COR-L47 (cell line): ENCODE data around the gene KCNH1.

Experiments used
- DNase-seq: peaks from one replicate; lab custom pipeline; 2025; lab: John Stamatoyannopoulos, UW

The KCNH1 gene

DNA sequence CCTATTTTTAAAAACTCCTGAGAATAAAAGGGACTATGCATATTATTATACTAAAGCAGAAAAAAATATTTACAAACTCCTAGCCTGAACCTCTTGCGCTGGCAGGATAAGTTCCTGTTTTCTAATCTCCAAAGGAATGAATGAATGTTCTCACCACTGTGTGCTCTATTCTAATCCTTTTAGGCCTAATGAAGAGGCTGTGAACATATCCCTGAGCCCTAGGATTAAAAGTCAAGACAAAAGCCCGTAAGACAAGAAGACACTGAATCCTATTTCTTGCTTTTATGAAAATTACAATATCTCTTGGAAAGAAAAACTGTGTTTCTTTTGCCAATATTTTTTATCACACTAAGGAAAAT lies 487.7 kb downstream of the KCNH1 start:
- DNase-seq: no peak

DNA sequence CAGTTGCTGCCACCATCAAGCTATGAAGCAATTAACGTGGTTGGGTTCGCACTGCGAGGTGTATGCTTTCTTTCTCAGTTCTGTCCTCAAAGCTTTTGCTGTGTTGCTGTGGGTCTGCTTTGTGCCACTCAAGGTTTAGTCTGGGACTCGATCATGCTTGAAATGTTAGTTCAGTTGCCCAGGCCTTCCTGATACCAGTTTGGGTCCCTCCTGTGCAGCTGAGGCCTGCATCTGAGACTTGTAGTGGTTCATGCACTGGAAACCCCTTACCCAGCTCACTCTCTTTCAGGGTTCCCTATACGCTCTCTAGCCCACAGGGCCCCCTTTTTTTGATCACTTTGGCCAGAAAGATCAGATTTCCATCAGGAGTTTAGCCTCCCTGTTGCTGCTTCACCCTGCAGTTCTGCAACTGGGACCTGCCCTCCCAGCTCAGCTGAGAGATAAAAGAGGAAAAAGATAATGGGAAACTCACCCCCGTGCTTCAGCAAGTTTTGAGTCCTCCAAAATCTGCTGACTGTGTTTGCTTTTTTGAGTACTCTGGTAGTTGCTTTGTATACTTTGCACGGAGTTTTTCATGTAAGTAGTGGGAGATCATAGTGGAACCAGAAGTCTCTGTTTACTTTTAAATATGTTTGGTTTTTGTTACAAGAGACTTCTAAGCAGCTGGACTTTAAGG lies 488.2 kb downstream of the KCNH1 start:
- no peak for DNase-seq

- no peak for DNase-seq
Measured at GRCh38 chr1:210641582-210641981, 492.4 kb downstream of the KCNH1 start.

DNA sequence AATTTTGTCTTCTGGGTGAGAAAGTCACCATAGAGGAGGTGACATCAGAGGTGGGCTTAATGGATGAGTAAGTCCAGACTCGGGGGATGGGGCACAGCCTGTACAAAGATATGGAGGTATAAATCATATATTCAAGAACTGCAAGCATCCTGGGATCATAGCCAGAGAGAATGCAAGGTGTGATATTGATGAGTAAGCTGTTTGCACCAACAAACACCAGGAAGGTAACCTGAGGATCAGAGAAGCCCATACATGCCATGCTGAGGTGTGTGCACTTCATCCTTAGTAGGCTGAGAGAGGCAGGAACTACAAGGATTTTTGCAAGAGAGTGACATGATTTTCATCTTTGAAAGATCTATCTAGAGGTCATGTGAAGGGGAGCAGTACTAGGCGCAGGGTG lies 498.8 kb downstream of the KCNH1 start:
- DNase-seq: no peak

GRCh38 chr1:210633636-210634035 lies 500.3 kb downstream of the KCNH1 start:
- no peak for DNase-seq

DNA sequence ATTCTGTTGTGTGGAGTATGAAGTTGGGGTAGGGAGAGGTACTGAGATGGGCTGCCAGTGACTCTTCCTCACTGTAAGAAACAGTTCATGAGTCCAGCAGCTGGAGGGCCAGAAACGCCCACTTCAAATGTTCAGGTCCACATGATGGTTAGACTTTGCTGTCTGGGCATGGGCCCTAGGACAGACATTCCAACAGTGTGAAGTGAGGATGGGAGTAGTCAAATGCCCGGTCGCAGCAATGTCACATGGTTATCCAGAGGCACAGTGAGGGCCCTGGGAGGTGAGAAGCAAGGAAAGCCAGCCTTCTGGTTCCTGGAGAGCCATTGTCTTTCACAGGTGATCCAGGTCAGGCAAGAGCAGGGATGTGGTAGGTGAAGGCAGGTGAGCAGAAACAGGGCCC lies 500.8 kb downstream of the KCNH1 start:
- no peak for DNase-seq

- DNase-seq: no peak
Measured at GRCh38 chr1:210631399-210631798, 502.5 kb downstream of the KCNH1 start.

GRCh38 chr1:210629276-210629675 lies 504.7 kb downstream of the KCNH1 start:
- DNase-seq: no peak

DNA sequence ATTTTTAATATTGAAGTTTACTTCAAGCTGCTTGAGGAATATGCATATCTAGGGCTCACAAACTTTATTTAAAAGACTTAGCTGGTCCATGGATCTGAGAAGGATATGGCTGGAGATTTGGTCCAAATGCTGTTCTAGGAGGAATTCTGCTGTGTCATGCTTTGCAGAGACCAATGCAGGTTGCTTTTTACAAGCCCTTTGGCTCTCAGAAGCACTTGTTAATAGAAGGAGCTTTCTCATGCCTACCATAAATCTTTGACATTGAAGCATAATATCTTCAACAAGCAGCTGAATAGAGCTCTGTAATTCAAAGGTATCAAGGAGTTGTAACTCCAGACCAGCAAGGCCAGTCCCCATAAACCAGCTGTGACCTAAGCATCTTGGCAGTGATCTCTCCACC lies 506.2 kb downstream of the KCNH1 start:
- no peak for DNase-seq
